ENCODE results near the gene CEACAM19. TPM values are rescaled to one million over a fixed set of nuclear protein-coding genes. Genes with fewer than 3 reads are reported as not detected.

CEACAM19 gene
- total and polyA plus RNA-seq, 9 of the 15 experiments (the other 6 are each of a cell fraction or from before 2014, with no cell fraction given): 0.15 to 0.30 (median 0.23) TPM; not detected in 5

GRCh38 chr19:44712864-44713515, 41.7 kb downstream of the CEACAM19 start (continued):
- TF ChIP-seq SIX5 (IDR thresholded peaks at IDR 0.05; ENCODE audit: borderline replicate concordance in 1 of 2, insufficient read depth in 1 of 2, low read depth in 1 of 2, low read length in 2 of 2) (peak in 1 of 2 experiments; percentile 14; a peak in 1 of 4 replicates), NRF1 (conservative IDR thresholded peaks at IDR 0.05 in 1 of 2, IDR thresholded peaks at IDR 0.05 in 1 of 2) (0 out of 4 replicates have a peak, but pooled peaks of 1 of the 2 experiments have one; percentile 9), CEBPB (tag; IDR thresholded peaks at IDR 0.05) (peak; percentile 28; the same call in 1 of the 2 replicates), MYC (IDR thresholded peaks at IDR 0.05; ENCODE audit: low read depth, low read length) (no peak), MYC (CRISPR knock-in tag; IDR thresholded peaks at IDR 0.05; ENCODE audit: borderline replicate concordance, low read depth) (no peak), HCFC1 (IDR thresholded peaks at IDR 0.05; ENCODE audit: low read depth, low read length) (peak; percentile 65), ZNF143 (CRISPR knock-in tag; IDR thresholded peaks at IDR 0.05) (peak; percentile 47; the same call in 1 of the 2 replicates)
- TF ChIP-seq, protein P1, sequence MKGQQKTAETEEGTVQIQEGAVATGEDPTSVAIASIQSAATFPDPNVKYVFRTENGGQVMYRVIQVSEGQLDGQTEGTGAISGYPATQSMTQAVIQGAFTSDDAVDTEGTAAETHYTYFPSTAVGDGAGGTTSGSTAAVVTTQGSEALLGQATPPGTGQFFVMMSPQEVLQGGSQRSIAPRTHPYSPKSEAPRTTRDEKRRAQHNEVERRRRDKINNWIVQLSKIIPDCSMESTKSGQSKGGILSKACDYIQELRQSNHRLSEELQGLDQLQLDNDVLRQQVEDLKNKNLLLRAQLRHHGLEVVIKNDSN (CRISPR knock-in tag; IDR thresholded peaks at IDR 0.05): peak; percentile 86
- TF ChIP-seq, protein P2, sequence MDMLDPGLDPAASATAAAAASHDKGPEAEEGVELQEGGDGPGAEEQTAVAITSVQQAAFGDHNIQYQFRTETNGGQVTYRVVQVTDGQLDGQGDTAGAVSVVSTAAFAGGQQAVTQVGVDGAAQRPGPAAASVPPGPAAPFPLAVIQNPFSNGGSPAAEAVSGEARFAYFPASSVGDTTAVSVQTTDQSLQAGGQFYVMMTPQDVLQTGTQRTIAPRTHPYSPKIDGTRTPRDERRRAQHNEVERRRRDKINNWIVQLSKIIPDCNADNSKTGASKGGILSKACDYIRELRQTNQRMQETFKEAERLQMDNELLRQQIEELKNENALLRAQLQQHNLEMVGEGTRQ (CRISPR knock-in tag; IDR thresholded peaks at IDR 0.05): peak; percentile 93
